ENCODE results near the gene LRRN4. TPM values are rescaled to one million over a fixed set of nuclear protein-coding genes. Genes with fewer than 3 reads are reported as not detected.
"Not testable (repeated sequence)": the region's sequence is repeated elsewhere in the genome, so short reads cannot be mapped to it uniquely, and the experiment has no call there.

LRRN4 gene
- total RNA-seq, 1 donor from 2014 or later: not detected

GRCh38 chr20:6034134-6034969 is 19.5 kb downstream of the LRRN4 start:
- intact Hi-C loops (cut with micrococcal nuclease): no loop called here

GRCh38 chr20:6032907-6033306 is 21.0 kb downstream of the LRRN4 start:
- intact Hi-C loops (cut with micrococcal nuclease): not testable (repeated sequence)

- intact Hi-C loops (cut with micrococcal nuclease): no loop called here
Observed at GRCh38 chr20:6030453-6031080, 23.3 kb downstream of the LRRN4 start.

- intact Hi-C loops (cut with micrococcal nuclease): no loop called here
Observed at GRCh38 chr20:6029538-6029937, 24.3 kb downstream of the LRRN4 start.

DNA sequence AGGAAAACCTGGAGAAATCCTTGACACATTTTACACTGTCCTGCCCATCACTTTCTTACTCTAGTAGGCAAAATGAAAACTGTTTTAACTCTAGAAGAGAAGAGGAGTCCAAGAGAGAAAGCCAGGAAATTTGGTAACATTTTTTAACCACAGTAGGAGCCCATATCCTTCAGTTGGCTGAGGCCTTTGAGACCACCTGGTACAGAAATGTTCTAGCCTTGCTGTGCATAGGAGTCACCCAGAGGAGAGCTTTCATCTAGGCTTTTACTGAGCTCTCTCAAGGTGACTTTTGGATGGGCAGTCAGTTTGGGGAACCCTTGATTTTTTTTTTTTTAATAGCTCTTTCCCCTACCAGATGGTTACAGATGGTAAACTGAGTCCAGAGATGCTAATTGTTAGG is 25.0 kb downstream of the LRRN4 start:
- intact Hi-C loops (cut with micrococcal nuclease): no loop called here

GRCh38 chr20:6026051-6026450 is 27.8 kb downstream of the LRRN4 start:
- intact Hi-C loops (cut with micrococcal nuclease): no loop called here

DNA sequence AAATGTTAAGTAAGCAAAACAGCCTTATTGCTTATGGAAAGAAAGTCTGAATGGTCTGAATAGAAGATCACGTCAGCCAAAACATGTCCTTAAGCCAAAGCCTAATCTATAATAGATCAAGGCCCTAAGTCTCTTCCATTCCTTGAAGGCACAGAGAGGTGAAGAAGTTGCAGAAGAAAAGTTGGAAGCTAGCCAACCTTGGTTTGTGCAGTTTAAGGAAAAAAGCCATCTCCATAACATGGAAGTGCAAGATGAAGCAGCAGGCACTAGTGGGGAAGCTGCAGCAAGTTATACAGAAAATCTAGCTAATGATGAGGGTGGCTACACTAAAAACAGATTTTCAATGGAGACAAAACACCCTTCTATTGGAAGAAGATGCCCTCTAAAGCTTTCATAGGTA is 29.1 kb downstream of the LRRN4 start:
- intact Hi-C loops (cut with micrococcal nuclease): no loop called here

- intact Hi-C loops (cut with micrococcal nuclease): no loop called here
Observed at GRCh38 chr20:6017880-6018279, 36.0 kb downstream of the LRRN4 start.

GRCh38 chr20:6017467-6017866 is 36.4 kb downstream of the LRRN4 start:
- intact Hi-C loops (cut with micrococcal nuclease): no loop called here

GRCh38 chr20:6014957-6015356 is 38.9 kb downstream of the LRRN4 start:
- intact Hi-C loops (cut with micrococcal nuclease): no loop called here

- intact Hi-C loops (cut with micrococcal nuclease): no loop called here
Observed at GRCh38 chr20:6014017-6014416, 39.8 kb downstream of the LRRN4 start.

- intact Hi-C loops (cut with micrococcal nuclease): no loop called here
Observed at GRCh38 chr20:6012179-6012578, 41.7 kb downstream of the LRRN4 start.

GRCh38 chr20:6008254-6008653 is 45.6 kb downstream of the LRRN4 start:
- intact Hi-C loops (cut with micrococcal nuclease): no loop called here

DNA sequence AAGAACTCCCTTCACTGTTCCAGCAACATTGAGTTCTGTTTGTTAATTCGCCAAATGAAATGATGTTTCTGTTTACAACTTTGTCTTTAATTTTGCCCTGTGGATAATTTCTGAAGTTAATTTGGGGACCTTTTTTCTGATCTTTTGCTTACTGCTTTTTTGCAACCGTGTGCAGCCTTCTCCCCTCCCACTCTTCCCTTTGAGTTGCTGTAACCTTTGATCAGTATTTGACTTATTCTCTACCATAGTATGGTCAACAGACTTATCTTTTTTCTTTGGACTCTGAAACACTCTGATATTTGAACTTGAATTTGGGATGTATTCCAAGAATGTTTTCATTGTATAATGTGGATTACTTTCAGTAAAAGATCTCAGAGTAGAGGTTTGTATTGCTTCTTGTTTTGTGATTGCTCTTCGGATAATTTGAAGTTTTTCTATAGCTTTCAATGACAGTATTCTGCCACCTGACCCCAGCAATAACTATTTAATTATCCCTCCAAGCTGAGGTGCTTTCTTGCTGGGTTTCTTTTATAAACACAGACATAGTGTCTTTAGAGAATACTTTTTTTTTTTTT is 46.2 kb downstream of the LRRN4 start:
- intact Hi-C loops (cut with micrococcal nuclease): no loop called here

DNA sequence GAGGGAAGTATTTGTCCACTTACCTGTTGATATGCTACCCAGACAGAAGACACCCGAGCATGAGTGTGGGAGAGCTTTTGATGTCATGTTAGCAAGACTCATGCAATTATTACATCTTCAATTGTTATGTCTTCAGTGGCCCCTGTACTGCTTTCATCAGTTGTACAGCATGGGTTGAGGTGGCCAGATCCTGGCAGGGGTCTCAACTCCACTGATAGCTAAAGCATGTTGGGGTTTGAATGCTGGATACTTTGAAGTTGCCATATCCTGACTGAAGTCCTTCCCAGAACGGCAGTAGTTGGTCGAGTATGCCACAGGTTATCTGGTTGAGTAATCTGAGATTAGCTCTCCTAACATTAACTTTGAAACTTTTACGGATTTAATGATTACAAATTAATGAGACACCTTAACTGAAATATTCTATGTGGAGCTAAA is 46.7 kb downstream of the LRRN4 start:
- intact Hi-C loops (cut with micrococcal nuclease): no loop called here

DNA sequence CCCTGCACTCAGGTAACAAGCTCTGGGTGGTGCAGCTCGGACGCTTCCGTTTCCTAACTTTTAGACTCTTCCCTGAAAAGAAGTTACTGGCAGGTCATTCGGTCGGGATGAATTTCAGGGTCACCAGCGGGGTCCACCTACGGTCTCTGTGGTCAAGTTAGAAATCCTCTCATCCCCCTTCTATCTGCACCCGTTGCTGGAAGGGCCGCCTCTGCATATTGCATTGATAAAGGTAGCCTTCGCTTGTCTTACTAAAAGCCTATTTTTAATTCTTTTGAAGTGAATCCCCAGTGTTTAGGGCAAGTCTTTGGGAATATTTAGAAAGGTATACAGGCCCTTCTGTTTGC is 47.3 kb downstream of the LRRN4 start:
- intact Hi-C loops (cut with micrococcal nuclease): no loop called here

DNA sequence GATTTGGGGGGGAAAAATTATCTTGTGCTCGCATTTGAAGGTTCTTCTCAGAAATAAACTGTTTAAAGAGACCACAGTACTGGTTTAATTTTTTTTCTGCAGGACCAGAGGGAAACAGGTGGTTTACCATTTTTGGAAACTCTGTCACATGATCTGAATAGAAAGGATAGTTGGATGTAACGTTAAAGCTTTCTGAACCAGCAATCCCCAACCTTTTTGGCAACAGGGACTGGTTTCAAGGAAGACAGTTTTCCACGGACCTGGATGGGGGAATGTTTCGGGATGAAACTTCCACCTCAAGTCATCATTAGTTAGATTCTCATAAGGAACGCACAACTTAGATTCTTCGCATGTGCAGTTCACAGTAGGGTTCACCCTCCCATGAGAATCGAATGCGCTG is 53.0 kb downstream of the LRRN4 start:
- intact Hi-C loops (cut with micrococcal nuclease): no loop called here

GRCh38 chr20:5999783-6000182 is 54.1 kb downstream of the LRRN4 start:
- intact Hi-C loops (cut with micrococcal nuclease): no loop called here

- intact Hi-C loops (cut with micrococcal nuclease): loop anchor here (1.0 kb wide), 1 partner anchor 46 kb away; the partner anchor contains the start of genes MCM8 and TRMT6
Observed at GRCh38 chr20:5996765-5997164, 57.1 kb downstream of the LRRN4 start.

DNA sequence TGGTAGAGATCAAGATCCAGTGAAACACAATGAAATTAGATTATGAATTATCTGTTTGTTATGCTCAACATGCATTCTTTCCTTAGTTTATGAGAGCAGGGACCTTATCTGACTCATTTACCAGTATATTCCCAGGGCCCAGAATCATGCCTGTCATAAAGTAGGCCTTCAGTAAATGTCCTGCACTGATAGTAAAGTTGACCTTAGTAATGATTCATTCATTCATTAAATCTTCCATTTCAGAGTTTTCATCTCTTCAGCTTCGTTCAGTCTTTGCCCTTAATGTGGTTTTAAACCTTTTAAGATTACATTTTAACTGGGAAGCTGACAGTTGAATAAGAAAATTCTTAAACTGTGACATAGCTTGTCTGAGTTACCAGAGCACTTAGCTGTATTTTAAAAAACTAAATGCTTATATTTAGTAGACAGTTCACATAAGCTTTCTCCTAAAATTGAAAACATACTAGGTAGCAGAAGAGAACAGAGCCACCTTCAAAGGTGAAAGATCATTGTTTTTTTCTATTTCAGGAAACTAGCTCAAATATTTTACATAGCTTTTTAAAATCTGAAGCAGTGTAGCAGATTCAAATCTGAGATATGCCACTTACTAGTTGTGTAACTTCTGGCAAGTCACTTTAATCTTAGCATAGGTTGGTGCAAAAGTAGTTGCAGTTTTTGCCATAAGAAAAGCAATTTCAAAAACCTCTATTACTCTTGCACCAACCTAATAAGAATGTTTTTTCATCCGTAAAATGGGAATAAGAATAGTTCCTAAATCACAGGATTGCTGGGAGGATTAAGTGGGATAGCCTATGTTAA is 62.0 kb downstream of the LRRN4 start:
- intact Hi-C loops (cut with micrococcal nuclease): no loop called here

GRCh38 chr20:5990946-5991345 is 62.9 kb downstream of the LRRN4 start:
- intact Hi-C loops (cut with micrococcal nuclease): no loop called here
